ENCODE data around the gene DPYD. TPM values are rescaled to one million over a fixed set of nuclear protein-coding genes. Genes with fewer than 3 reads are reported as not detected.

DPYD gene
- total and polyA plus RNA-seq, 9 of the 15 experiments (the other 6 are each of a cell fraction or from before 2014, with no cell fraction given): 0.03 to 0.25 (median 0.08) TPM; not detected in 2

GRCh38 chr1:97806326-97806725 lies 114.5 kb downstream of the DPYD start (continued):
- TF ChIP-seq FOXJ2 (tag; IDR thresholded peaks at IDR 0.05): no peak
- TF ChIP-seq ELK1 (CRISPR knock-in tag; IDR thresholded peaks at IDR 0.05): no peak
- TF ChIP-seq ZMIZ1 (IDR thresholded peaks at IDR 0.05; ENCODE audit: low read depth in 2 of 2, low read length in 2 of 2): no peak
- TF ChIP-seq TCFL5 (CRISPR knock-in tag; conservative IDR thresholded peaks at IDR 0.05): no peak
- TF ChIP-seq HEY1 (CRISPR knock-in tag; IDR thresholded peaks at IDR 0.05; ENCODE audit: borderline replicate concordance): no peak
- no peak for TF ChIP-seq E2F1 (CRISPR knock-in tag; IDR thresholded peaks at IDR 0.05)
